LNCAP (cell line): ENCODE data around the gene SMYD3.

Experiments used
- CTCF ChIP-seq: fragments of 450-650 bp; IDR thresholded peaks from 2 replicates; pipeline ENCODE4 v1.5.1; 2017; ENCODE audit warnings: mild to moderate bottlenecking

The SMYD3 gene

GRCh38 chr1:245704765-245705164, 802.3 kb downstream of the SMYD3 start:
- no peak for TF ChIP-seq CTCF

- no peak for TF ChIP-seq CTCF
These were observed 802.7 kb downstream of the SMYD3 start for GRCh38 chr1:245704341-245704740.

GRCh38 chr1:245702346-245702745, 804.7 kb downstream of the SMYD3 start:
- TF ChIP-seq CTCF = no peak

GRCh38 chr1:245701631-245702030, 805.4 kb downstream of the SMYD3 start:
- no peak for TF ChIP-seq CTCF

GRCh38 chr1:245700631-245701030, 806.4 kb downstream of the SMYD3 start:
- no peak for TF ChIP-seq CTCF
